CD4-positive, alpha-beta T cell treated with Interleukin-17A for 1 hour (primary cell): ENCODE measurements around the gene CRYGD.

Experiments used
- DNase-seq: peaks from one replicate; pipeline ENCODE4 v3.0.0-alpha.2; 2020

The CRYGD gene

GRCh38 chr2:208077276-208077675 is 47.0 kb downstream of the CRYGD start:
- DNase-seq, result no peak

- DNase-seq, result no peak
Observed at GRCh38 chr2:208074610-208075356, 49.5 kb downstream of the CRYGD start.

GRCh38 chr2:208072250-208072892 is 52.0 kb downstream of the CRYGD start:
- DNase-seq, result peak; percentile 64
